ENCODE data around the gene PARS2. TPM values are rescaled to one million over a fixed set of nuclear protein-coding genes. Genes with fewer than 3 reads are reported as not detected.

Gene PARS2
- total and polyA plus RNA-seq, 2 experiments from 2014 or later = 5.9 to 13.6 TPM

- H3K4me2 ChIP-seq = no peak overlapping the region
- H2AFZ ChIP-seq = no peak overlapping the region
- Mint-ChIP-seq H3K4me3 (no peak overlapping the region), H3K4me1 (peaks cover 17% of the 10 kb centered on the region), H3K36me3 (ENCODE audit: low read depth) (no peaks in the 10 kb centered on the region; the same call in 2 of the 3 replicates), H3K9me3 (no peaks in the 10 kb centered on the region), H3K27me3 (ENCODE audit: insufficient read depth, low read depth, poor library complexity) (peaks cover 39% of the 10 kb centered on the region), H3K27ac (no peak overlapping the region)
- H3K79me2 ChIP-seq (replicated peaks; ENCODE audit: insufficient read depth) = no peaks in the 10 kb centered on the region
- 0 out of 2 replicates have a peak, but pooled peaks cover 2% of the 10 kb centered on the region for H4K20me1 ChIP-seq (replicated peaks; ENCODE audit: insufficient read depth)
- peaks cover 8% of the 10 kb centered on the region for H3F3A ChIP-seq (replicated peaks; ENCODE audit: low read depth)
- H3K36me3 ChIP-seq (ENCODE audit: insufficient read depth) = no peaks in the 10 kb centered on the region
- ATAC-seq (no peak), DNase-seq (ENCODE audit: low spot score) (no peak)
- H3K4me3 ChIP-seq = no peak overlapping the region
- peaks cover 45% of the 10 kb centered on the region for H3K27me3 ChIP-seq (ENCODE audit: insufficient read depth)
- H3K9me2 ChIP-seq (ENCODE audit: insufficient read depth) = no peaks in the 10 kb centered on the region
- H3K27ac ChIP-seq (ENCODE audit: low read depth) = no peak overlapping the region
- H3K4me1 ChIP-seq (ENCODE audit: insufficient read depth) = peaks cover 13% of the 10 kb centered on the region; the same call in 1 of the 2 replicates
- no peak for TF ChIP-seq ZNF462 (CRISPR knock-in tag; IDR thresholded peaks at IDR 0.05)
Observed at GRCh38 chr1:54784066-54784465, 19.7 kb upstream of the PARS2 start.

- no peak for ATAC-seq
- peaks cover 39% of the 10 kb centered on the region for H3K27me3 Mint-ChIP-seq (ENCODE audit: insufficient read depth, low read depth, poor library complexity)
- no peak overlapping the region for H2AFZ ChIP-seq
- no peak overlapping the region for H3K4me2 ChIP-seq
- H3K9me3 Mint-ChIP-seq = no peaks in the 10 kb centered on the region
- H4K20me1 ChIP-seq (replicated peaks; ENCODE audit: insufficient read depth) = 0 out of 2 replicates have a peak, but pooled peaks cover 2% of the 10 kb centered on the region
- H3K4me1 ChIP-seq (ENCODE audit: insufficient read depth) = peaks cover 4% of the 10 kb centered on the region; the same call in 1 of the 2 replicates
- no peaks in the 10 kb centered on the region for H3K79me2 ChIP-seq (replicated peaks; ENCODE audit: insufficient read depth)
- no peak overlapping the region for H3K27ac Mint-ChIP-seq
- no peak overlapping the region for H3K4me3 ChIP-seq
- peaks cover 8% of the 10 kb centered on the region for H3F3A ChIP-seq (replicated peaks; ENCODE audit: low read depth)
- H3K4me3 Mint-ChIP-seq = no peak overlapping the region
- no peaks in the 10 kb centered on the region; the same call in 2 of the 3 replicates for H3K36me3 Mint-ChIP-seq (ENCODE audit: low read depth)
- H3K27ac ChIP-seq (ENCODE audit: low read depth) = no peak overlapping the region
- no peaks in the 10 kb centered on the region for H3K36me3 ChIP-seq (ENCODE audit: insufficient read depth)
- peaks cover 5% of the 10 kb centered on the region; the same call in 2 of the 3 replicates for H3K4me1 Mint-ChIP-seq
- no peak for DNase-seq (ENCODE audit: low spot score)
- H3K27me3 ChIP-seq (ENCODE audit: insufficient read depth) = peaks cover 45% of the 10 kb centered on the region
- H3K9me2 ChIP-seq (ENCODE audit: insufficient read depth) = no peaks in the 10 kb centered on the region
- TF ChIP-seq POLR2AphosphoS5 (IDR thresholded peaks at IDR 0.05; ENCODE audit: low read depth) (no peak), NANOG (IDR thresholded peaks at IDR 0.05; ENCODE audit: borderline replicate concordance) (no peak), STAT1 (IDR thresholded peaks at IDR 0.05; ENCODE audit: unreplicated experiment) (no peak), CTCF (conservative IDR thresholded peaks at IDR 0.05; ENCODE audit: low read depth in 2 of 2) (no peak), EZH2 (IDR thresholded peaks at IDR 0.05; ENCODE audit: low read depth, unreplicated experiment) (no peak), ZNF114 (CRISPR knock-in tag; IDR thresholded peaks at IDR 0.05) (no peak), ETS1 (IDR thresholded peaks at IDR 0.05) (no peak), EZH2phosphoT487 (IDR thresholded peaks at IDR 0.05; ENCODE audit: unreplicated experiment) (no peak), ZNF331 (CRISPR knock-in tag; IDR thresholded peaks at IDR 0.05; ENCODE audit: low read depth) (no peak)
Observed at GRCh38 chr1:54782588-54782987, 18.3 kb upstream of the PARS2 start.

All from GM23338 (cell line).